ENCODE measurements around the gene MAP7D1.

GRCh38 chr1:36151845-36152203, 4.1 kb upstream of the MAP7D1 start:
- no peak for TF ChIP-seq EZH2 (IDR thresholded peaks at IDR 0.05; ENCODE audit: insufficient read depth, poor library complexity, severe bottlenecking)
- no peak for TF ChIP-seq EZH2phosphoT487 (IDR thresholded peaks at IDR 0.05; ENCODE audit: insufficient read depth, low read depth)

All from GM23248 (cell line).